Measurements from ENCODE around the gene HOMER2. TPM values are rescaled to one million over a fixed set of nuclear protein-coding genes. Genes with fewer than 3 reads are reported as not detected.

The HOMER2 gene
- total and polyA plus RNA-seq, 10 donors: 2.1 to 24.3 (median 11.7) TPM

GRCh38 chr15:82847703-82848102 lies 104.8 kb downstream of the HOMER2 start:
- Histone ChIP-seq H3K36me3 (no peaks in the 10 kb centered on the region), H3K9me3 (no peaks in the 10 kb centered on the region), H3K4me1 (peaks cover 4 to 52% (median 20%) of the 10 kb centered on the region in 6 donors), H3K4me3 (no peak overlapping the region), H3K27me3 (replicated peaks in 1 of 7) (no peaks in the 10 kb centered on the region), H3K27ac (no peak overlapping the region)
- no peak for DNase-seq
- TF ChIP-seq CTCF (IDR thresholded peaks at IDR 0.05 in 8 of 11, conservative IDR thresholded peaks at IDR 0.05 in 3 of 11) (no peak), POLR2A (IDR thresholded peaks at IDR 0.05) (no peak), POLR2AphosphoS5 (IDR thresholded peaks at IDR 0.05) (no peak)
- WGBS, 5 donors: 67 to 88% (median 79%) methylated on average over 4 to 8 of the region's 8 CpGs
- intact Hi-C loops (cut with DNase I; ENCODE audit: low total_unique reads): loop anchor here (5.0 kb wide), 1 partner anchor 140 kb away; the partner anchor contains the start of gene RAMAC

- WGBS, 5 donors: 88 to 93% (median 90%) methylated on average over 4 of the region's 4 CpGs
- no peak overlapping the region for H3K27ac ChIP-seq
- TF ChIP-seq POLR2A (IDR thresholded peaks at IDR 0.05) (no peak), POLR2AphosphoS5 (IDR thresholded peaks at IDR 0.05) (no peak), CTCF (IDR thresholded peaks at IDR 0.05 in 8 of 11, conservative IDR thresholded peaks at IDR 0.05 in 3 of 11) (no peak)
- H3K4me1 ChIP-seq: peaks cover 4 to 46% (median 20%) of the 10 kb centered on the region in 6 donors
- no peaks in the 10 kb centered on the region for H3K9me3 ChIP-seq
- no peaks in the 10 kb centered on the region for H3K27me3 ChIP-seq (replicated peaks in 1 of 7)
- no peak overlapping the region for H3K4me3 ChIP-seq
- intact Hi-C loops (cut with DNase I; ENCODE audit: low total_unique reads): loop anchor here (5.0 kb wide), 1 partner anchor 141 kb away; the partner anchor contains the start of gene RAMAC
- DNase-seq: no peak
- H3K36me3 ChIP-seq: no peaks in the 10 kb centered on the region
Measured at GRCh38 chr15:82846621-82847020, 105.9 kb downstream of the HOMER2 start.

GRCh38 chr15:82845686-82846085 lies 106.8 kb downstream of the HOMER2 start:
- WGBS, 5 donors: 70 to 79% (median 76%) methylated on average over 6 to 7 of the region's 7 CpGs
- H3K4me1 ChIP-seq: peaks cover 4 to 41% (median 16%) of the 10 kb centered on the region in 6 donors
- no peak for TF ChIP-seq CTCF (IDR thresholded peaks at IDR 0.05 in 8 of 11, conservative IDR thresholded peaks at IDR 0.05 in 3 of 11)
- TF ChIP-seq POLR2A (IDR thresholded peaks at IDR 0.05): no peak
- no peak for TF ChIP-seq POLR2AphosphoS5 (IDR thresholded peaks at IDR 0.05)
- H3K27me3 ChIP-seq (replicated peaks in 1 of 7): no peaks in the 10 kb centered on the region
- DNase-seq: no peak
- no peaks in the 10 kb centered on the region for H3K36me3 ChIP-seq
- intact Hi-C loops (cut with DNase I; ENCODE audit: low total_unique reads): loop anchor here (5.0 kb wide), 1 partner anchor 142 kb away; the partner anchor contains the start of gene RAMAC
- no peaks in the 10 kb centered on the region for H3K9me3 ChIP-seq
- H3K27ac ChIP-seq: no peak overlapping the region
- H3K4me3 ChIP-seq: no peak overlapping the region

GRCh38 chr15:82843566-82843965 lies 109.0 kb downstream of the HOMER2 start:
- 73 to 85% (median 85%) methylated on average over 3 of the region's 3 CpGs for WGBS, 5 donors
- TF ChIP-seq POLR2AphosphoS5 (IDR thresholded peaks at IDR 0.05) (no peak), CTCF (IDR thresholded peaks at IDR 0.05 in 8 of 11, conservative IDR thresholded peaks at IDR 0.05 in 3 of 11) (no peak), POLR2A (IDR thresholded peaks at IDR 0.05) (no peak)
- Histone ChIP-seq H3K4me1 (peaks cover 0 to 22% (median 0%) of the 10 kb centered on the region in 6 donors), H3K36me3 (peaks cover 0 to 3% (median 0%) of the 10 kb centered on the region in 6 donors), H3K27ac (no peak overlapping the region), H3K4me3 (no peak overlapping the region), H3K27me3 (replicated peaks in 1 of 7) (no peaks in the 10 kb centered on the region), H3K9me3 (peaks cover 0 to 6% (median 0%) of the 10 kb centered on the region in 8 donors)
- no peak for DNase-seq
- intact Hi-C loops (cut with DNase I; ENCODE audit: low total_unique reads): no loop called here
